Kidney (tissue), 14 donors: ENCODE results near the gene ZC3H14. TPM values are rescaled to one million over a fixed set of nuclear protein-coding genes. Genes with fewer than 3 reads are reported as not detected.

Experiments used
- DNase-seq, 5 donors: peaks; one replicate each; pipeline ENCODE4 v3.0.0-alpha.2; 2013 to 2020
- FAIRE-seq: peaks from 2 replicates; lab custom pipeline; 2012; peaks lifted over from hg19 to GRCh38; lab: Jason Lieb, UNC
- H3K27ac ChIP-seq, 2 donors: one replicate each; pipeline ENCODE4 v1.7.0; 2013; ENCODE audit warnings: low read depth in 2 of 2, low read length in 2 of 2, inconsistent platforms in 1 of 2
- H3K27me3 ChIP-seq: one replicate; pipeline ENCODE4 v1.7.1; 2013; ENCODE audit warnings: low read length, inconsistent platforms; ENCODE audit not compliant: control insufficient read depth, insufficient read depth
- H3K36me3 ChIP-seq, 3 donors: one replicate each; pipeline versions ENCODE4 v1.7.0 to v1.7.1; 2013; ENCODE audit warnings: low read length in 3 of 3, control low read depth in 1 of 3, inconsistent platforms in 1 of 3; ENCODE audit not compliant: insufficient read depth in 3 of 3, control insufficient read depth in 2 of 3
- H3K4me1 ChIP-seq, 3 donors: one replicate each; pipeline versions ENCODE4 v1.7.0 to v1.7.1; 2013; ENCODE audit warnings: low read length in 3 of 3, inconsistent platforms in 1 of 3, low read depth in 1 of 3; ENCODE audit not compliant: control insufficient read depth in 2 of 3, insufficient read depth in 2 of 3
- H3K4me3 ChIP-seq, 3 donors: one replicate each; pipeline versions ENCODE4 v1.7.0 to v1.8.1; 2013; ENCODE audit warnings: low read length in 3 of 3, control low read depth in 1 of 3, inconsistent platforms in 1 of 3
- H3K9ac ChIP-seq, 3 donors: one replicate each; pipeline versions ENCODE4 v1.7.0 to v1.7.1; 2013; ENCODE audit warnings: low read length in 3 of 3, control low read depth in 1 of 3, inconsistent platforms in 1 of 3
- H3K9me3 ChIP-seq, 3 donors: one replicate each; pipeline versions ENCODE4 v1.7.0 to v1.7.1; 2013; ENCODE audit warnings: low read length in 3 of 3, control low read depth in 1 of 3, inconsistent platforms in 1 of 3; ENCODE audit not compliant: control insufficient read depth in 2 of 3, insufficient read depth in 1 of 3
- intact Hi-C: fragments of 100-400 bp; cut with DNase I; formaldehyde crosslinking; loops from one replicate; pipeline ENCODE4 v1.11.1; 2022
- polyA plus RNA-seq: library from polyadenylated mRNA; stranded (reverse); fragments of 350-450 nt; fragmentation: Illumina TruSeq; extraction: RNeasy Lipid Tissue Mini Kit (QIAGEN cat#74804); gene quantifications from one replicate; pipeline ENCODE4 v1.2.3, GENCODE V29; 2014; ENCODE audit warnings: low read depth, low replicate concordance; ENCODE audit not compliant: insufficient read depth
- total RNA-seq: library from RNA; stranded (reverse); fragmentation: NEBNext Ultra II Directional; extraction: Animal tissue kit (Norgen Biotek cat#: 25700); gene quantifications from one replicate; pipeline ENCODE4 v1.2.1, GENCODE V29; 2021
- TF ChIP-seq, protein P1 (sequence below): IDR thresholded peaks from 3 replicates; pipeline ENCODE4 v1.5.1; 2012; ENCODE audit warnings: mild to moderate bottlenecking, moderate library complexity, borderline replicate concordance; ENCODE audit not compliant: insufficient read depth; ENCODE audit errors: extremely low read depth
- donor health status: control.
- donor health status: control.
- donor health status: control.
- donor health status: control.
- donor health status: control.
- donor health status: DM: yes; HTN: yes; CAD: no.
- donor health status: Normal renal cell carcinoma (clear cell type).

ZC3H14 gene
- total and polyA plus RNA-seq, 2 donors from 2014 or later: 27.7 to 49.7 TPM

DNA sequence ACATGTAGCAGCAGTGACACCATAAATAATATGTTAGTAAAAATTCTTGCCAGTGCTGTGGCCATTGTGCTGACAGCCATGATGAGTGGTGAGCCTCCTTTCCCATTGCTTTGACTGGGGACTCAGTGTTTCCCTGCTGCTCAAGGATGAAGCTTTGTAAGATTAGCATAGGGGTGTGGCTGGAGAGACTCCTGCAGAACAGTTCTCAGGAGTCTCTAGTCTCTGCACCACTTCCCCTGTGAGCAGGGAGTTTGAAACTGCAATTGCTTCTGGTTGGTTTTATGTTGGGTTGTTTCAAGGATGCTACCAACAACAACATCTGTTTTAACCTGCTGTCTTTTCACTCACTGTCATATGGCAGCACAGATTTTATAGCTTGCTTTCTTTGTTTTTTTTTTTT lies 41.4 kb downstream of the ZC3H14 start:
- peaks cover 20 to 70% (median 45%) of the 10 kb centered on the region in 3 donors for H3K36me3 ChIP-seq

DNA sequence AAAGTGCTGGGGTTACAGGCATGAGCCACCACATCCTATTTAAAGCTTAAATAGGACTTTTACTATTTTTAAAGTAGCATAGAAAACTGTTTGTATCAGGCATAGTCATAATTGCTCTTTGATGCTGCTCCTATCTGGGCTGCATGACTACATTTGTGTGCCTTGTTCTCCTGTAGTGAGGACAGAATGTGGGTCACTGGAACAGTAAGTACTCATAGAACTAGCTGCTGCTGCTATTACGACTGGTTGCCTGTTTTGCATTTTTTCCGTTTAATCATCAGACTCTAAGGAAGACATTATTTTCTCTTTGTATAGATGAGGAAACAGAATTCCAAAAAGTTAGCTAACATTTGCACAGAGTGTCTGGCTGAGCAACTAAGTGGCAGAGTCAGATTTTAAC lies 42.8 kb downstream of the ZC3H14 start:
- FAIRE-seq: no peak
- H3K9ac ChIP-seq: no peak overlapping the region
- no peak overlapping the region for H3K27ac ChIP-seq
- TF ChIP-seq, protein P1, sequence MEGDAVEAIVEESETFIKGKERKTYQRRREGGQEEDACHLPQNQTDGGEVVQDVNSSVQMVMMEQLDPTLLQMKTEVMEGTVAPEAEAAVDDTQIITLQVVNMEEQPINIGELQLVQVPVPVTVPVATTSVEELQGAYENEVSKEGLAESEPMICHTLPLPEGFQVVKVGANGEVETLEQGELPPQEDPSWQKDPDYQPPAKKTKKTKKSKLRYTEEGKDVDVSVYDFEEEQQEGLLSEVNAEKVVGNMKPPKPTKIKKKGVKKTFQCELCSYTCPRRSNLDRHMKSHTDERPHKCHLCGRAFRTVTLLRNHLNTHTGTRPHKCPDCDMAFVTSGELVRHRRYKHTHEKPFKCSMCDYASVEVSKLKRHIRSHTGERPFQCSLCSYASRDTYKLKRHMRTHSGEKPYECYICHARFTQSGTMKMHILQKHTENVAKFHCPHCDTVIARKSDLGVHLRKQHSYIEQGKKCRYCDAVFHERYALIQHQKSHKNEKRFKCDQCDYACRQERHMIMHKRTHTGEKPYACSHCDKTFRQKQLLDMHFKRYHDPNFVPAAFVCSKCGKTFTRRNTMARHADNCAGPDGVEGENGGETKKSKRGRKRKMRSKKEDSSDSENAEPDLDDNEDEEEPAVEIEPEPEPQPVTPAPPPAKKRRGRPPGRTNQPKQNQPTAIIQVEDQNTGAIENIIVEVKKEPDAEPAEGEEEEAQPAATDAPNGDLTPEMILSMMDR: no peak
- H3K4me3 ChIP-seq: no peak overlapping the region
- H3K36me3 ChIP-seq: peaks cover 19 to 75% (median 47%) of the 10 kb centered on the region in 3 donors
- intact Hi-C loops: no loop called here
- H3K4me1 ChIP-seq: no peaks in the 10 kb centered on the region
- DNase-seq: no peak
- H3K27me3 ChIP-seq: no peaks in the 10 kb centered on the region
- H3K9me3 ChIP-seq: no peaks in the 10 kb centered on the region

More for the DNA sequence above, 41.4 kb downstream of the ZC3H14 start:
- no peak overlapping the region for H3K27ac ChIP-seq
- no peaks in the 10 kb centered on the region for H3K9me3 ChIP-seq
- TF ChIP-seq, protein P1: no peak
- no peak for DNase-seq
- intact Hi-C loops: no loop called here
- no peaks in the 10 kb centered on the region for H3K27me3 ChIP-seq
- no peak for FAIRE-seq
- no peak overlapping the region for H3K4me3 ChIP-seq
- H3K9ac ChIP-seq: no peak overlapping the region
- no peaks in the 10 kb centered on the region for H3K4me1 ChIP-seq

DNA sequence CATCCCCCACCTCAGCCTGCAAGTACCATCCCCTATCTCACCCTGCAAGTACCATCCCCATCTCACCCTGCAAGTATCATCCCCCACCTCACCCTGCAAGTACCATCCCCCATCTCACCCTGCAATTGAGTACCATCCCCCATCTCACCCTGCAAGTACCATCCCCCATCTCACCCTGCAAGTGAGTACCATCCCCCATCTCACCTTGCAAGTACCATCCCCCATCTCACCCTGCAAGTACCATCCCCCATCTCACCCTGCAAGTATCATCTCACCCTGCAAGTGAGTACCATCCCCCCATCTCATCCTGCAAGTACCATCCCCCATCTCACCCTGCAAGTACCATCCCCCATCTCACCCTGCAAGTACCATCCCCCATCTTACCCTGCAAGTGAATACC lies 45.0 kb downstream of the ZC3H14 start:
- Histone ChIP-seq H3K27ac (no peak overlapping the region), H3K9me3 (no peaks in the 10 kb centered on the region), H3K36me3 (peaks cover 14 to 76% (median 50%) of the 10 kb centered on the region in 3 donors), H3K27me3 (no peaks in the 10 kb centered on the region), H3K9ac (no peak overlapping the region), H3K4me3 (no peak overlapping the region), H3K4me1 (no peaks in the 10 kb centered on the region)
- TF ChIP-seq, protein P1: no peak
- no peak for FAIRE-seq
- intact Hi-C loops: no loop called here
- DNase-seq: no peak

DNA sequence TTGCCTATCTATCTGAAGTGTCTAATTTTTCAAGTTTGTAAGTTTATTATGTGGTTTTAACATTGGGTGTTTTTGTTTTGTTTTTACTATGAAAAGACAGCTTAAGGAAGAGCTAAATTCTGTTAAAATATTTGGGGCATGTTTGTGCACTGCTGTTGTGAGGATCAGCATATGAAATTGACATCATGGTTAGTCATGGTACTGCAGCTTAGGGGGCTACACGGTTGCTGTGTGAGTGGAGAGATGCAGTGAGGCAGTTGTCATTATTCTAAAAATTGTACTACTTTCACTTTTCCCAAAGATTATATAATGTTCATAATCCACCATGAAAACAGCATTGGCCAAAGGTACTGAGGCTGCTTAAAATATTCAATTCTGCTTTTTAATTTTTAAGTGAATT lies 49.0 kb downstream of the ZC3H14 start:
- FAIRE-seq: no peak
- Histone ChIP-seq H3K27me3 (no peaks in the 10 kb centered on the region), H3K36me3 (peaks cover 7 to 47% (median 41%) of the 10 kb centered on the region in 3 donors), H3K4me3 (no peak overlapping the region), H3K9ac (no peak overlapping the region), H3K27ac (no peak overlapping the region), H3K9me3 (no peaks in the 10 kb centered on the region), H3K4me1 (no peaks in the 10 kb centered on the region)
- no peak for DNase-seq
- TF ChIP-seq, protein P1: no peak
- intact Hi-C loops: no loop called here
